ENCODE data around the gene DUOXA2.
A peak's percentile ranks its signal among the peaks of the same experiment; 100 is the strongest.
"Not testable (repeated sequence)": the region's sequence is repeated elsewhere in the genome, so short reads cannot be mapped to it uniquely, and the experiment has no call there.

The DUOXA2 gene

DNA sequence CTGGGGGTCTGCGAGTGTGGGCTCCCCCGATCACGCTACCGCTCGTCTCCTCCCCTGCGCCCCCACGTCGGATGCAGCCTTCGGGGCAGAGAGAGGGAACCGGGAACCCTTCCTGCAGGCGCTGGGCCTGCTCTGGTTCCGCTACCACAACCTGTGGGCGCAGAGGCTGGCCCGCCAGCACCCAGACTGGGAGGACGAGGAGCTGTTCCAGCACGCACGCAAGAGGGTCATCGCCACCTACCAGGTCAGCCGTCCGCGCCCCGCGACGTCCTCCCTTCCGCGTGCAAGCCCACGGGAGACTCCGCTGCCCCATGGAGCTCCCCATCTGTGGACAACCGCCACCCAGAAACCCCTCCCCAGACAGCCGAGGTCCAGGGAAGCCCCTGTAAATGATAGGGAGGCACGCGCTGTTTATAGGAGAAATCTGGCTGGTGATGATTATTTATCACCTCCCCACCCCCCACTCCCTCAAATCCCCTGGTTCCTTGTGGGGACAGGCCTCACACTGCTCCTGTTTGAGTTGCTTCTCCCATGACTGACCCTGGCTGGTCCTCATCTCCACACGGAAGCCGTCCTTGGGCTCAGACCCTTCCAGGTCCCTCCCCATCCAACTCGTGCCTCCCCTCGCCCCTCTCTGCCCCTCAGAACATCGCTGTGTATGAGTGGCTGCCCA, 21.7 kb downstream of the DUOXA2 start:
- not testable (repeated sequence) for DNase-seq (ENCODE audit: low read depth, low spot score)

DNA sequence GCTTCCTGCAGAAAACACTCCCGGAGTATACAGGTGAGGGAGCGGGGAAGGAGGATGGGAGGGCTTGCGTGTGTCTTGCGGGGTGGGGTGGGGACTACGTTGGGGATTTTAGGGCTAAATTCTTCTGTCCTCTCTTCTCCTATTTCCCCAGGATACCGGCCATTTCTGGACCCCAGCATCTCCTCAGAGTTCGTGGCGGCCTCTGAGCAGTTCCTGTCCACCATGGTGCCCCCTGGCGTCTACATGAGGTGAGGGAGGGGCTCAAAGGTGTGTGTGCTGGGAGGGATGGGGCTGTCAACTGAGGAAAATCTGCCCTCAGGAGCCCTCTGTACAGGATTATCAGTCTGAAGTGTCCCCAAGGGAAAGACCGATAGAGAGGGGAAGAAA, 22.2 kb downstream of the DUOXA2 start:
- no peak for DNase-seq (ENCODE audit: low read depth, low spot score)

DNA sequence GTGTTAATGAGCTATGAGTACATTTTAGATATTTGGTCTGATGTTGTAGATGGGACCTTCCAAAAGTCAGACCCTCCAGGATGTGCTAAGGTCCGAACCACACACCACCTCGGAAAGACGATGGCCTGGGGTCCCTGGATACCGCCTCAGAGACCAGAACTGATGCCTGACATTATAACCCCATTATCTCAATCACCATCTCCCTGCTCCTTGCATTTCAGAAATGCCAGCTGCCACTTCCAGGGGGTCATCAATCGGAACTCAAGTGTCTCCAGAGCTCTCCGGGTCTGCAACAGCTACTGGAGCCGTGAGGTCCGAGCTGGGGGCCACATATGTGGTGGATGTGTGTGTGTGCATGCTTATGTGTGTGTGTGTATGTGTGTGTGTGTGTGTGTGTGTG, 23.6 kb downstream of the DUOXA2 start:
- DNase-seq (ENCODE audit: low read depth, low spot score): no peak

DNA sequence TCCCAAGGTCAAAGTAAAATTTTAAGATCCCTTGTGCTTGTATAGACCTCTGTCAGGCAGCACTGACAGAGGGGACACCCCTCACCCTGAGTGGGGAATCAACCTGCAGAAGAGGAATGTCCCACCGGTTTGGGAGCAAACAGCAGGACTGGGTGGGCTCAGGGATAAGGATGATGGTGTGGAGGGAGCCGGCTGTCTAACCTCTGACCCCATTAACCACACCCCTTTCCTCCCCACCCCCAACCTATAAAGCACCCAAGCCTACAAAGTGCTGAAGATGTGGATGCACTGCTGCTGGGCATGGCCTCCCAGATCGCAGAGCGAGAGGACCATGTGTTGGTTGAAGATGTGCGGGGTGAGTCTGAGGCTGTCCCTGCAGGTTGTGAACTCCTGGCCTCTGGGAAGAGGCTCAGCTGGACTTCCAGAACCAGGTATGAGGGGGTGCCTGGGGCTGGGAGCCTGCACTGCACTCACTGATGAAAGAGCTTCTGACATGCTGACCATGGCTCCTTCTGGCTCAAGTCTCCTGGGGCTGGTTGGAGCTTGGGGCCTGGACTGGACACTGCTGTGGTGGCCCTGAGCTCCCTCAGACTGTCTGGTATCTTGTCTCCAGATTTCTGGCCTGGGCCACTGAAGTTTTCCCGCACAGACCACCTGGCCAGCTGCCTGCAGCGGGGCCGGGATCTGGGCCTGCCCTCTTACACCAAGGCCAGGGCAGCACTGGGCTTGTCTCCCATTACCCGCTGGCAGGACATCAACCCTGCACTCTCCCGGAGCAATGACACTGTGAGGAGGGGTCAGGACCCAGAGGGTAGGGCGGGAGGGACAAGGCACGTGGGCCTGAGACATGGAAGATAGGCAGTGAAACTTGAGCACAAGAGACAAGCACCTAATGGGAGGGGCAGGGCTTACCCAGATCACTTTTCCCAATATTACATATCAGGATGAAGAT, 25.0 kb downstream of the DUOXA2 start:
- no peak for DNase-seq (ENCODE audit: low read depth, low spot score)

DNA sequence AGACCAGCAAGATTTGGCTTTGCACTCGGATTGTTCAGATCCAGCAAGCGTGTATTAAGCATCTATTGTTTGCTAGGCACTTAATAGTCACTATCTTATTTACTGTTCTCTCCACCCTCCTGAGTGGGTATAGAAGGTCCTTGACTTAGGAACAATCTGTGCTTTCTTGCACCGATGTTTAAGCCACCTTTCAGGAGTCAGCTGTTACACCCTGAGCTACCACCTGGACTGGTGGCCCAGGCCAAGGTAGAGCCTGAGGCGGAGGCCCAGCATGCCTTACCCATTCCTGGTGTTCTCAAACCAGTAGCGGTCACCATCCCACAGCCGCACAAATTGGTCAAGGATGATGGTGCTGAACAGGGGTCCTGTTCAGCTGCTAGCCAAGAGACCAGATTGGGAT, 25.6 kb downstream of the DUOXA2 start:
- DNase-seq (ENCODE audit: low read depth, low spot score): no peak

DNA sequence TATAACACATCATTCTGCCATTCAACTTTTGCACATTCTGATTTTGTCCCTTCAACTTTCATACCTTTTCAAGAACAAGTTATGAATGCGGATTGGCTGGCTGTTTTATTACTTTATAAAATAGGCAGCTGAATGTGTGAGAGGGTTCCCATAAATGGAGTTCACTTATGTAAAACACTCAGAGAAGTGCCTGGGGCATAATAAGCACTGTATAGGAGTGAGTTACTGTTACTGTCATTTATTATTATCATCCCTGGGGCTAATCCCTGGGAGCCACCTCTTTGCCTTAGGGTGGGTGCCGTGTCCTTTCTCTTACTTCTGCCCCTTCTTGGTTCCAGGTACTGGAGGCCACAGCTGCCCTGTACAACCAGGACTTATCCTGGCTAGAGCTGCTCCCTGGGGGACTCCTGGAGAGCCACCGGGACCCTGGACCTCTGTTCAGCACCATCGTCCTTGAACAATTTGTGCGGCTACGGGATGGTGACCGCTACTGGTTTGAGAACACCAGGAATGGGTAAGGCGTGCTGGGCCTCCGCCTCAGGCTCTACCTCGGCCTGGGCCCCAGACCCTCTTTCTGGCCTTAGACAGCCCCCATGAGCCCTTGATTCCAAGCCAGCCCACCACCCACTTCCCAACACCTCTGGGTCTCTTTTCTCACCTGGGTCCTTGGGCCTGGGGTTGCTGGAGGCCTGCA, 26.6 kb downstream of the DUOXA2 start:
- no peak for DNase-seq (ENCODE audit: low read depth, low spot score)

DNA sequence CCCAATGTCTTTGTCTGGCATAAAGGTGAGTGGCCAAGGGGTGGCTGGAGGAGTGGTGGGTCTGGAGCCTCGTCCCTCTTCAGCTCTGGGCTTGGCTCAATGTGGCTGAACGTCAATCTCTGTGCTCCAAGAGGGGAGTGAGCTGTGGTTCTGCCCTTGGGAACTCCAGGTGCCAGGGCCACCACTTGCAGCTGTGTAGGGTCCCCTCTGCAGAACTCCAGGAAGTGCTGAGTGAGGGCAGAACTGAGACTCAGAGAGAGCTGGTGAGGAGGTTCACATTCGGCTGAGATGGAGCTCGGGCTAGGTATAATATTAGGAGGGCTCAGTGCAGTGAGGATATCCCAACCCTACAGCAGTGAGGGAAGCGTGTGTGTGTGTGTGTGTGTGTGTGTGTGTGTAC, 27.3 kb downstream of the DUOXA2 start:
- no peak for DNase-seq (ENCODE audit: low read depth, low spot score)

DNA sequence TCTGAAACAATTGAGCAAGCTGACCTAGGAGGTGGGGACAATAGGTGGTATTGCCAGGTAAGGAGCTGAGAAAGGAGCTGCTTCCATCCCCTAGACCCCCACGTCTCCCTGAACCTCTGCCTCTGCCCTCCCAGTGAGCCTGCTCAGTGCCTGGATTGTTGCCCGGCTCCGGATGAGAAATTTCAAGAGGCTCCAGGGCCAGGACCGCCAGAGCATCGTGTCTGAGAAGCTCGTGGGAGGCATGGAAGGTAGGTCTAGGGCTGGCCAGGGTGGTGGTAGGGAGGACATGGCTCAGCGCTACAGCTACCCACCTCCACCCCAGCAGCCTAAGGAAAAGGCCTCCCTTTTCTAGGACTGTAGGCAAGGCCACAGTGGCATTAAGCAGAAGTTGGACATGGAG, 28.9 kb downstream of the DUOXA2 start:
- no peak for DNase-seq (ENCODE audit: low read depth, low spot score)

DNA sequence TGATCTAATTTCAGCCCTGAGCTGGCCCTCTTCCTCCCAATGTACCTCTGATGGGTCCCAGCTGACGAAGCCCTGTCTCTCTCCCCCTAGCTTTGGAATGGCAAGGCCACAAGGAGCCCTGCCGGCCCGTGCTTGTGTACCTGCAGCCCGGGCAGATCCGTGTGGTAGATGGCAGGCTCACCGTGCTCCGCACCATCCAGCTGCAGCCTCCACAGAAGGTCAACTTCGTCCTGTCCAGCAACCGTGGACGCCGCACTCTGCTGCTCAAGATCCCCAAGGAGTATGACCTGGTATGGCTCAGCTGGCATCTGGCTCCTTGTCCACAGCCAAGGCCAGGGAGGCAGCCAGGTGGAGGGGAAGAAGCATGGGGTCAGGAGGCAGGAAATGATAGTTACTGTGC, 29.8 kb downstream of the DUOXA2 start:
- no peak for DNase-seq (ENCODE audit: low read depth, low spot score)

DNA sequence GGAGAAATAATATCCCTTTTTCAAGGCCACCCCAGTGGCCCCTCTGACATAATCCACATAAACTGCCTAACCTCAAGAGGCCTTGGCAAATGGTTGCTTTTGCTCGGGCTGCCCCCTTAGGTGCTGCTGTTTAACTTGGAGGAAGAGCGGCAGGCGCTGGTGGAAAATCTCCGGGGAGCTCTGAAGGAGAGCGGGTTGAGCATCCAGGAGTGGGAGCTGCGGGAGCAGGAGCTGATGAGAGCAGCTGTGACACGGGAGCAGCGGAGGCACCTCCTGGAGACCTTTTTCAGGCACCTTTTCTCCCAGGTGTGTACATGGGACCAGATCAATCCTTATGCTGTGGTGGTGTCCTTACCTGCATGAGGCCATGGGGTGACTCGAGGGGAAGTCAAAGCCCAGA, 30.6 kb downstream of the DUOXA2 start:
- DNase-seq (ENCODE audit: low read depth, low spot score): no peak

DNA sequence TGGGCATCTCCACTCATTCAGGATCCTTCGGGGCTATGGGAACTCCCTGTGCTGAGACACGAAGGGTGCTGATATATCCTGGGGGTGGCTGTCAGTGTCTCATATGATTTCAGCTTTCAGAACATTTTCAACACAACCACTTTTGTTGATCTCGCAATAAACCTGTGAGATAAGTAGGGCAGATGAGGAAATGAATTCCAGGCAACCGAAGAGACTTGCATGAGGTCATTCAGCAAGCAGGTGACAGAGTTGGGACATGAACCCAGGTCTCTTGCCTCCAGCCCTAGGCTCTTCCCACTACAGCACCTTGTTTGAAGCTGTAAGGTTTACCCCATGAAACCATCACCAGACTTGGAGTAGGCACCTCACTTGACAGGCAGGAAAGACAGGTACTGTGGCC, 32.3 kb downstream of the DUOXA2 start:
- DNase-seq (ENCODE audit: low read depth, low spot score): no peak

DNA sequence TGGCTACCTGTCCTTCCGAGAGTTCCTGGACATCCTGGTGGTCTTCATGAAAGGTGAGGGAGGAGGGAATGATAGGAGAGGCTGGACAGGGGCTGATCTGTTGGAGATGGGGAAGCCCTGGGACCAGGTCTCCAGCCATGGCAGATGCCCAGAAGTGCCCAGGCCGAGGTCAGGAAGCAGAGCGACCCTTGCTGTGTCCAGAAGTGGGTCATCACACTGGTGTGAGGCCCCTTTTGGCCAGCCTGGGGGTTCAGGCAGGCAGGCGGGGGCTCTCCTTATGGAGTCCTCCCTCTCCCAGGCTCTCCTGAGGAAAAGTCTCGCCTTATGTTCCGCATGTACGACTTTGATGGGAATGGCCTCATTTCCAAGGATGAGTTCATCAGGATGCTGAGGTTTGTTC, 33.5 kb downstream of the DUOXA2 start:
- no peak for DNase-seq (ENCODE audit: low read depth, low spot score)

DNA sequence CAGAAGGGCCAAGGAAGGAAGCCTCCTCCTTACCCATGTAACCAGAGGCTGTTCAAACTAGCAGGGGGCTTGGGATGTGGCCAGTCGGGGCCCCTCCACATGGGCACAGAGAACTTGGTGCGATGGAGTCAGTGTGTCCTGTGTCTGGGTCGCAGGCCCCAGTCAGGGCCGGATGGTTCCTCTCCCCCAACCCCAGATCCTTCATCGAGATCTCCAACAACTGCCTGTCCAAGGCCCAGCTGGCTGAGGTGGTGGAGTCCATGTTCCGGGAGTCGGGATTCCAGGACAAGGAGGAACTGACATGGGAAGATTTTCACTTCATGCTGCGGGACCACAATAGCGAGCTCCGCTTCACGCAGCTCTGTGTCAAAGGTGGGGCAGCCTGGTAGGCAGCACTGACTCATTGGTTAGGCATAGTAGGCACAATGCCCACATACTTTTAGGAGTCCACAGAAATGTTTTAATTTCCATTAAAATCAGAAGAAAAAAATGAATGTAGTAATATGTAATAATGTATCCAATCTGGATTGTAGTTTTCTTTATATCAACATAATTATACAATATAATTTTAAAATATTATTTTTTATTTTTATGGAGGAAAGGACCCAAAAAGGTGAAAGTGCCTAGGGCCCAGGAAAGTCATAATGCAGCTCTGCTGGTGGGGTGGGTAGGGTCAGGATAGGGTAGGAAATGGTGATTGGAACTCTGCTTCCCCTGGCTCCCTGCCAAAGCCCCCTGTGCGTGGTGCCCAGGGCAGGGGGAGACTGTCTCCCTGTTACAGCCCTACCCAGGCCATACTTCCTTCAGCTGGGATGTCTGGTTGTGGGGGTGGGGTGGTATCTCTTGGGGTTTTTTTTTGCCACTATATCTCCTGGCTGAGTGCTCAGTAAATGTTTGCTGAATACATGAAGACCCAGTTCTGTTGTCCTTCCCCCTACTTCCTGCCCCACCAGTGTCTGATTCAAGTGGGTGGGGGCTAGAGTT, 34.2 kb downstream of the DUOXA2 start:
- no peak for DNase-seq (ENCODE audit: low read depth, low spot score)

DNA sequence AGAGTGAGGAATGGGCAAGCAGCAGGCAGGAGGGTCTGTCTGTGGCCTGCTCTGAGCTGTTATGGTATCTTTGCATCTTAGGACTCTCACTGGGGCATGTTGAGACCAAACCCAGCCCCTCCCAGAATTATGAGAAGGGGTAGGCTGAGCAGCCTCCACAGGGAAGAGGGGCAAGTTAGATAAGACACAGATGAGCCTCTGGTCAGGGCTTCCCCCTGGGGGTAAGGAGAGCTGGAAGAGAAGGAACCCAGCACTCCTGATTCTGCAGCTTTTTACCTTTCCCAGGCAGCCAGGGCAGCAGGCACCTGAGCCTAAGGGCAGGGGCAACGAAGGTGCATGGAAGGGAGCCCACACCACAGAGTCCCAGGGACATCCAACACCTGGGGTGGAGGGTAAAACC, 34.9 kb downstream of the DUOXA2 start:
- DNase-seq (ENCODE audit: low read depth, low spot score): no peak

DNA sequence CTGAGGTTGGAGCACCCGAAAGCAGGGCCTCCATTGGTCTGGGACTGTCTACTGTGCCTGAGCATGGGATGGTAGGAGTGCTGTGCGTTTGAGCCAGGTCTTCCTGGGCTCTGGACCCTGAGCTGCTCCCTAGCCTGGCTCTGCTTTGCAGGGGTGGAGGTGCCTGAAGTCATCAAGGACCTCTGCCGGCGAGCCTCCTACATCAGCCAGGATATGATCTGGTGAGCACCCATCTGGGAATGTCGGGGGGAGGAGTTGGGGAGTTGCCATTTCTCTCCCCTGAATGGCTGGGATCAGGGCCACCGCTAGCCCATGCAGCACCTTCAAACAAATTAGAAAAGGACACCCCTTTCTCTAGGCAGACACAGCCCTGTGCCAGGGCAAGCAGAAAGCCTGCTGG, 36.4 kb downstream of the DUOXA2 start:
- DNase-seq (ENCODE audit: low read depth, low spot score): no peak

DNA sequence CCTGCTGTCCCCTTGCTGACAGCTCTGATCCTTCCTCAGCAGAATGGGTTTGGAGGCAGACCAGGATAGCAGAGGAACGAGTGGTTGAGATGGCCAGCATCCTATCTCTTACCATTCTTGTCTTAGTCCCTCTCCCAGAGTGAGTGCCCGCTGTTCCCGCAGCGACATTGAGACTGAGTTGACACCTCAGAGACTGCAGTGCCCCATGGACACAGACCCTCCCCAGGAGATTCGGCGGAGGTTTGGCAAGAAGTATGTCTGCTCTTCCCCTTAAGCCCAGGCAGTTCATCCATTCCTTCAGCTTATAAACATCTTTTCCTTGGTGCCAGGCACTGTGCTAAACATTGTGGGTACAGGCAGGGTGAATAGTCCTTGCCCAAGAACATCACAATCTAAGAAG, 36.9 kb downstream of the DUOXA2 start:
- no peak for DNase-seq (ENCODE audit: low read depth, low spot score)

DNA sequence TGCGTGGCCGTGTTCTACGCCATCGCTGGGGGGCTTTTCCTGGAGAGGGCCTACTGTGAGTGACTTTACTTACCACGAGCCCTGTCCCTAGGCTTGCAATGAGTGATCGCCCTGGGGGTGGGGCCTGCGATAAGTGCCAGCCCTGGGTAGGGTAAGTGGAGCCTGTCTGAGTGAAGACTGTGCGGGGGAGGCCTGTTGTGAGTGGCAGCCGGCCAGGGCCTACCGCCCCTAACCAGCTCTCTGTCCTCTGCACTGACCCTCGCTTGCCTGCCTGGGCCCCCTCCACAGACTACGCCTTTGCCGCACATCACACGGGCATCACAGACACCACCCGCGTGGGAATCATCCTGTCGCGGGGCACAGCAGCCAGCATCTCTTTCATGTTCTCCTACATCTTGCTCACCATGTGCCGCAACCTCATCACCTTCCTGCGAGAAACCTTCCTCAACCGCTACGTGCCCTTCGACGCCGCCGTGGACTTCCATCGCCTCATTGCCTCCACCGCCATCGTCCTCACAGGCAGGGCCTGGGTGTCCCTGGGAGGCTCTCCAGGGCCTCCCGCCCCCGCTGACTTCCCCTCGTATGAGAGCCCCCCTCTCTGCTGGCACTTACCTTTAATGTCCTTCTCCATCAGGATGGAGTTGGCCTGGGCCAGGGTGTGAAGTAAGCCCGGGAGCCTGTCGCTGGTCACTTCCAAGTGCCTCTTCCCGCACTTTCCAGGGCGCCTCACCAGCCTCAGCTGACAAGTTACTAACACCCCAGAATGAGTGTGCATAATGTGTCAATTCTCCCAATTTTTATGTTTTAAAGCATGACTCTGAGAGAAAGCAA, 38.1 kb downstream of the DUOXA2 start:
- no peak for DNase-seq (ENCODE audit: low read depth, low spot score)

DNA sequence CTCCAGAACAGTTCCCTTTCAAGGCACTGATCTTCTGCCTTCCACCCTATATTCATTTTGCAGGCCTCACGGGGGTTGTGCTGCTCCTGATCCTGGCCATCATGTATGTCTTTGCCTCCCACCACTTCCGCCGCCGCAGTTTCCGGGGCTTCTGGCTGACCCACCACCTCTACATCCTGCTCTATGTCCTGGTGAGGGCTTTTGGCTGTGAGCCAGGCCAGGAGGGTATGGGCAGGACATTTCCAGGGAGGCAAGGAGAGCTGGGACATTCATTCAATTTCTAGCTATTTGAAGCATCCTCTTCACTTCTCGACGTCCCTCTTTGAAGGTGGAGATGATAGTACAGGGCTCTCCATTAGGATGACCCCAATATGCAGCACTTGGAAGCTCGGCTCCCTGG, 41.6 kb downstream of the DUOXA2 start:
- DNase-seq (ENCODE audit: low read depth, low spot score): no peak

DNA sequence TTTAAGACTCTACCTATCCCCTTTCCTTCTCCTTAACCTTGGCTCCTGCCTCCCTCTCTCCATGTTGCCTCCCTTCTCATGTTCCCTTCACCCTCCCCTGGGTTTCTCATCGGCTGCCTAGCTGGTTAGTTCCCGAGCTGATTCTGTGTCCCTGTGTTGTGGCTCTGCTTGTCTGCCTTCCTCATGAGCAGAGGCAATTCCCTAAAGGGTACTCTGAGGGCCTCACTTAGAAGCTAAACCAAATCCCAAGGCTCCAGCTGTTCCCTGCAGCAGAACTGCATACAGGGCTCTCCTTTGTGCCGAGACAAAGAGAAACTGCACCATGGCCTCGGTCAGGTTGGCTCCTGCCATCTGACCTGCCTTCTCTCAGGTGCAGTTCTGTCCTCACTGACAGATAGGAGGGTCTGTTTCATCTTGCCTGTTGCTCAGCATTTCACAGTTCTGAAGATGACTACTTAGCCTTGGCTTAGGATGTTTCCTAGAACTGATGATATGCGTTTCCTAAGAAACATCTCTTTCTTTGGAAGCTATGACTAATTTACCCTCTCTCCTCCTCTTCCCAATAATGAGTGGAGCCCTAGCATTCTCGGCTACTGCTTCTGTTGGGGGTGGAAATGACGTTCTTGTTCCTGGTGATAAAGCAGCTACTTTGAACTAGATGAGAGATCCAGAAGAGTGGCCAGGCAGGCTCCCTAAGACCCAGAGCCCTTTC, 42.8 kb downstream of the DUOXA2 start:
- peak; percentile 52 for DNase-seq (ENCODE audit: low read depth, low spot score)

DNA sequence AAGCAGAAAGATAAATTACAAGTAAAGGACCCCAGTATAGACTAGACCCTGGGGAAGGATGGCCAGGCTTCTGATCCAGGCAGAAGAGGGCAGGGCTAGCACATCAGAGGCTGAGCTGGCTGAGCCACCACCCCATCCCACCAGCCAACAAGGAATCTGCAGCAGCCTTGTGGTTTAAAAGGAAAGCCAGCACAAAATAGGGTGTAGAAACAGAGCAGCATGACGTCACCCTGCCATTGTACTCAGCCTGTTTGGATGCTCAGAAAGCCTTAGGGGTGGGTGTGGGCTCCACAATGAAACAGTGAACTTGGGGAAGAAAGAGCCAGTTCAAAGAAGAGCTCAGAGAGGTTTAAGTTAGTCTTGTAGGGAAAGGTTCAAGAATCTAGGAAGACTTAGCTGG, 43.8 kb downstream of the DUOXA2 start:
- DNase-seq (ENCODE audit: low read depth, low spot score): peak; percentile 94
